NT2/D1 (cell line): Measurements from ENCODE around the gene VSIG10L2.

Experiments
- DNase-seq: peaks from one replicate; pipeline ENCODE4 v3.0.0-alpha.2; 2011; ENCODE audit warnings: low read depth, low spot score
- H3K27me3 ChIP-seq: 2 replicates; pipeline ENCODE4 v1.6.0; 2011; ENCODE audit warnings: mild to moderate bottlenecking; ENCODE audit not compliant: insufficient read length, insufficient read depth
- H3K36me3 ChIP-seq: 2 replicates; pipeline ENCODE4 v1.6.1; 2011; ENCODE audit warnings: mild to moderate bottlenecking, low read length, mixed read lengths; ENCODE audit not compliant: insufficient read depth, insufficient read length
- H3K4me1 ChIP-seq: 2 replicates; pipeline ENCODE4 v1.5.1; 2011; ENCODE audit not compliant: insufficient read depth, insufficient read length
- H3K4me3 ChIP-seq: 2 replicates; pipeline ENCODE4 v1.5.1; 2011; ENCODE audit warnings: low read depth; ENCODE audit not compliant: insufficient read length
- H3K9ac ChIP-seq: 2 replicates; pipeline ENCODE4 v1.6.0; 2011; ENCODE audit warnings: low read depth; ENCODE audit not compliant: insufficient read length
- H3K9me3 ChIP-seq: 2 replicates; pipeline ENCODE4 v1.5.1; 2011; ENCODE audit warnings: mild to moderate bottlenecking, low read length; ENCODE audit not compliant: insufficient read depth
- SUZ12 ChIP-seq: IDR thresholded peaks from 2 replicates; pipeline ENCODE4 v1.6.1; 2011; ENCODE audit not compliant: insufficient read length, insufficient read depth; ENCODE audit errors: extremely low read depth
- YY1 ChIP-seq: IDR thresholded peaks from 2 replicates; pipeline ENCODE4 v1.6.1; 2011; ENCODE audit not compliant: insufficient read length, insufficient read depth
- ZNF274 ChIP-seq: IDR thresholded peaks from 2 replicates; pipeline ENCODE4 v1.6.1; 2011; ENCODE audit warnings: mild to moderate bottlenecking, low read depth, low read length

Gene VSIG10L2

DNA sequence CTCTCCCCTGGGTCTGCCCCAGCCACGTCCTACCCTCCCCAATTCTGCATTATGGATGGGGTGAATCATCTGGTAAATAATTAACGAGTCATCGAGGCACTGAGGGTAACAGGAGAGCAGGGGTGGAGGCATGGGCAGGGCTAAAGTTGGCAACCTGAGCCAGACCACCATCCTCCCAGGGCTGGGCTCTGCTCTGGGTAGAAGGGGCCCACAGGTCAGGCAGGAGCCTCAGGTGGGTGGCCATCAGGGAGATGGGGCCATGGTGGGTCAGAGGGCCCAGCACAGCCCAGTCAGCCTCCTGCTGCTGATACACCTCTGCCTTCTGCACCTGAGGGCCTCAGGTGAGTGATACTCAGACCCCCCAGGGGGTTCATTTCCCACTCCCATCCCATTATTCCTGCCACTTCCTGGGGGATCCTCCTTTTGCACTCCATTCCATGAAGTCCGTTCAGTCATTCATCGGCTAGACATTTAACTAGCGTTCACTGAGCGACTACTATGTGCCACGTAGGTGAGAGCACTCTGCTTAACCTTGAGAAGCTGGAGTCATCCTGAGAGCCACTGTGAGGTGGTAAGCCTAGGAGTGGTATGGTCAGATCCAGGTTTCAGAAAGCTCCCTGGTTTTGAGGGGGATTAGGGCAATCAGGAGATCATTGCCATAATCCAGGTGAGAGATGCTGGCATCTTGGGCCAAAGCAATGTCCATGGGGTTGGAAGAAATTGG lies at the start of gene VSIG10L2:
Gene VSIG10L2, plus strand, starts transcription at position 248 of the 724 bp plus-strand sequence. Its CDS starts 12 bp downstream, at position 260.
- Histone ChIP-seq H3K4me3 (no peak within 1 kb of the TSS), H3K9ac (no peak within 1 kb of the TSS), H3K9me3 (no peaks in the 10 kb centered on the region), H3K27me3 (no peaks in the 10 kb centered on the region), H3K36me3 (no peaks in the 10 kb centered on the region), H3K4me1 (peaks cover 6% of the 10 kb centered on the region)
- no peak for TF ChIP-seq YY1
- no peak for TF ChIP-seq ZNF274
- TF ChIP-seq SUZ12, result no peak
- DNase-seq, result no peak

DNA sequence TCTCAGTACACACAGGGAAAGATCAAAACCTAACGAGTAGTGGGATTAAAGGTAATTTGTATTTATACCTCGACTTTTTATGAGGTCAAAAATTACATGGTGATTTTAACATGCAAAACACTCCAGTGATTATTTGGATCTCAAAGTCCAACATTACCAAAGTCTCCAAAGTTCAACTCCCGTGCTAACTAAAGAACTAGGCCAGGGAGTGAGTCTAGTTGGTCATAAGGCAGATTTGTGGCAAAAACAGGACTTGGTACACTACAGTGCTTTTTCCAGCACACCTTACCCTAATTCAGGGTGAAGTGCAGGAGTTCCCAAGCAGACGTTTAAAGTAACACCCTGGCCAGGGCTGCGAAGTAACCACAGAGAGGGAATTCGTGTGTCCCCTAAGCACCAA lies 44.0 kb upstream of the VSIG10L2 start:
- TF ChIP-seq SUZ12 (no peak), YY1 (no peak), ZNF274 (no peak)
- Histone ChIP-seq H3K4me3 (no peak overlapping the region), H3K9ac (no peak overlapping the region)

DNA sequence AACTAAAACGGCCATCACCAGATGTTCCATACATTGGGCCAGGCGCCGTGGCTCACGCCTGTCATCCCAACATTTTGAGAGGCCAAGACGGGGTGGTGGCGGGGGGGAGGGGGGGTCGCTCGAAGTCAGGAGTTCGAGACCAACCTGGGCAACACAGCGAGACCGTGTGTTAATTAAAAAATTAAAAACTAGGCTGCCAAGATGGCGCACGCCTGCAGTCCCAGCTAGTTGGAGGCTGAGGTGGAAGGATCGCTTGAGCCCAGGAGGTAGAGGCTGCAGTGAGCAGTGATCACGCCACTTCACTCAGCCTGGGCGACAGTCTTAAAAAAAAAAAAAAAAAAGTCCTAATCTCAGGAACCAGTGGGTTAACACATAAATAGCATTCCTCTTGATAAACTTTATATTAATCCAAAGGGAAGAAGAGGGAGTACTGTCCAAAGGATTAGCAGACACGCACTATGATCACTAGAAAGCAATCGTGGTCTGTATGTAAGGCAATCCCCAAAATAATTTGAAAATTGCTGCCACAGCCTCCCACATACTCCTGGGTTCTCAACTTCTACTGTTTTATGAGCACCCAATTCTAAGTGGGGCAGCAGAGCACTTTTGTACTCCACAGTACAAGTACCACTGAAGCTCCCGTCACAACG lies 43.4 kb upstream of the VSIG10L2 start:
- Histone ChIP-seq H3K36me3 (peaks cover 17% of the 10 kb centered on the region), H3K27me3 (peaks cover 12% of the 10 kb centered on the region), H3K9ac (peak overlapping the region; percentile 87), H3K9me3 (peaks cover 6% of the 10 kb centered on the region; the same call in 1 of the 2 replicates), H3K4me3 (peak overlapping the region; percentile 80), H3K4me1 (no peaks in the 10 kb centered on the region)
- no peak for TF ChIP-seq SUZ12
- TF ChIP-seq YY1, result no peak
- no peak for TF ChIP-seq ZNF274
- no peak for DNase-seq

More for the DNA sequence above, 44.0 kb upstream of the VSIG10L2 start:
- H3K4me1 ChIP-seq, result no peaks in the 10 kb centered on the region
- H3K27me3 ChIP-seq, result peaks cover 12% of the 10 kb centered on the region
- peaks cover 17% of the 10 kb centered on the region for H3K36me3 ChIP-seq
- no peak for DNase-seq
- H3K9me3 ChIP-seq, result peaks cover 6% of the 10 kb centered on the region; the same call in 1 of the 2 replicates

DNA sequence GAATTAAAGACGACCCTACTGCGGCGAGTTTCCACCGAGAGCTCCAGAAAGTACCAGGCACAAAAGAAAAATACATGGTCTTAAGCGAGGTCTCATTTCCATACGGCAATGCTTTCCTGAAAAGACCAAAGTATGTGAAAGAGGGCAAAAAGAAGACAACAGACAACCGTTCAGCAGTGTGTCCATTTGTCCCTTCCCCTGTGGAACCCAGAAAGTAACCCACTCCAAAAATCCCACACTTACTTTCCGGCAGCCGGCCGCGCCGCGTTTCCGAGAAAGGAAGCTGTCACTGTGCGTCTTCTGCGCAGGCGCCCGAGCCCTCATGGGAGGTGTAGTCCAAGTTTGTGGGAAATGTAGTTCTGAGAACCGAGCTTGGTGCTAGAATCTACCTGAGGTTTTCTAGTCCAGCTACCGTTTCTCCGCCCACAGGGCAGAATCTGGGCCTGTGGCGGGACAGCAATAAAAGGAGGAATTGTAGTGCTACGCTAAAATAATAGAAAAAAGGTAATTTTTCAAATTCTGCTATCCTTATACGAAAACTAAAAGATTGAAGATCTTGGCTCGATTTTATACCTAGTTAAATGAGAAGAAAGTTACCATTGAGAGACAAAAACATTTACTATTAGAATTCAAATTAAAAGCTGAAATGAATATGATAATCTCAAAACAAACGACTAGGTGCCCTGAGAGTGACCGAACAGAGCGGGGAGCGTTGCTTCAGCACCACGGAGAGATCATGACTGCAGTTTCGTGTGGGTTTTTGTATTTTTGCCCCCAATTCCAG lies 42.7 kb upstream of the VSIG10L2 start, which contains the start of gene PUS3:
Gene PUS3, minus strand, starts transcription at position 280 of the 784 bp plus-strand sequence. CDS start 6,922 bp downstream, outside the sequence.
- DNase-seq, result peak; percentile 70
- H3K27me3 ChIP-seq, result peaks cover 12% of the 10 kb centered on the region
- peak within 1 kb of the TSS; percentile 80 for H3K4me3 ChIP-seq
- no peaks in the 10 kb centered on the region for H3K4me1 ChIP-seq
- H3K9ac ChIP-seq, result peak within 1 kb of the TSS; percentile 87
- TF ChIP-seq SUZ12 (no peak), ZNF274 (no peak)
- H3K36me3 ChIP-seq, result peaks cover 16% of the 10 kb centered on the region
- peaks cover 6% of the 10 kb centered on the region; the same call in 1 of the 2 replicates for H3K9me3 ChIP-seq

DNA sequence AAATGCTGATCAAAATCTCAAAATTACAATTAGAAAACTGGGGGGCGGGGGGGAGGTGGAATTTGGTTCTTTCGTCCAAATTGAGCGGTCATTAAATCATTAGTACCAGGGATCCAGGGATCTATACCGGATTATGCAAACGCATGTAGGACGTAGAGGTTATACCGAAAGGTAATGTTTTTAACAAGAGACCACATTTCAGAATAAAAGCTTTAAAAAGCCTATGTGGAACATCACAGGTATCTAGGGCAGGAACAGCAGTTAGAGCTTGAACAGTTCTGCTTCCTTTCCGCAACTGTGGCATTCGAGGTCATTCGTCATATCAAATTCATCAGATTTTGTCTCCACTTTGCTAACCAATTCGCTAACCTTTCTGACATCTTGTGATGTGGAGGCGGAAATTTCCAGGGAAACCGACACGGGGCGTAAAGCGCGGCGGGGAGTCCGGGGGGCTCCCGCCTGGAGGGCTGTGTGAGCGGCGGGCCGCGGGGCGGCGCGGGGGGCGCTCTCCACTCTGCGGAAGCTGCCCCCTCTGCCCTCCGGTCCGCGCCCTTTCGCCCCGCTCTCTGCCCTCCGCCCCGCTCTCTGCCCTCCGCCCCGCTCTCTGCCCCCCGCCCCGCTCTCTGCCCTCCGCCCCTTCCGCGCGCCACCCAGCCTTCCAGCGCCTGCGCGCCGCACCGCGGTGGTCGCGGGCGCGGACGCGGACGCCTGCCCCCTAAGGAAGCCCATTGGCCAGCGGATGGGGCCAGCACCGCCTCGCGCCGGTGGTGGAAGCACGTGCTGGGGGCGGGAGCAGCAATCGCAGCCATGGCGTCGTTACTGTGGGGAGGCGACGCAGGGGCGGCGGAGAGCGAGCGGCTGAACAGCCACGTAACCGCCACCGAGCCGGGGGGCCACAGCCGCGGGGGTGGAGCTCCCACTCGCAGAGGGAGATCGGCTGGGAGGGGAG lies 41.9 kb upstream of the VSIG10L2 start, which contains the start of gene DDX25:
Gene DDX25, plus strand, starts transcription at position 798 of the 949 bp plus-strand sequence. Its CDS starts 10 bp downstream, at position 808.
- peak; percentile 50 for DNase-seq
- H3K4me3 ChIP-seq, result peak within 1 kb of the TSS; percentile 45

DNA sequence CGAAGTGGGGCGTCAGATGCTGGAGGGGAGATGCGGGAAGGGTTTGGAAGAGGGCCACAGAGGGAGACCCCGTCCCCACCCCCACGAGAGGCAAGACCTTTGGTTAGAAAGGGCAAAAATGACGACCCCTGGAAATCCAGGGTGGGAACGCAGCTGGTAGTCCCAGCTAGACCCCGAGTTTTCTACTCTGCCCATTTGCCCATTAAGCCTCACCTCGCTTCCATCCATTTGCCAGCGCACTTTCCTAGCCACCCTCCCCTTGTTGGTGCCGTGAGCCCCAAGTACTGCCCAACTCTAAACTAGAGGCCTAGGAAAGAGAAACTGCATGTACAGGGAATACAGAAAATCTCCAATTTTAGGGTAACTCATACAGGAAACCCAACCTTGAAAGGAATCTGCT lies 41.2 kb upstream of the VSIG10L2 start:
- Histone ChIP-seq H3K4me1 (no peaks in the 10 kb centered on the region), H3K9me3 (peaks cover 6% of the 10 kb centered on the region; the same call in 1 of the 2 replicates), H3K4me3 (peak overlapping the region; percentile 21), H3K36me3 (peaks cover 8% of the 10 kb centered on the region), H3K27me3 (peaks cover 12% of the 10 kb centered on the region), H3K9ac (no peak overlapping the region)
- TF ChIP-seq YY1 (no peak), SUZ12 (no peak)
- no peak for DNase-seq

More for the DNA sequence above, 41.9 kb upstream of the VSIG10L2 start, which contains the start of gene DDX25:
- peaks cover 14% of the 10 kb centered on the region for H3K36me3 ChIP-seq
- TF ChIP-seq ZNF274 (no peak), SUZ12 (no peak), YY1 (no peak)
- H3K9me3 ChIP-seq, result peaks cover 6% of the 10 kb centered on the region; the same call in 1 of the 2 replicates
- H3K9ac ChIP-seq, result peak within 1 kb of the TSS; percentile 64
- no peaks in the 10 kb centered on the region for H3K4me1 ChIP-seq
- peaks cover 12% of the 10 kb centered on the region for H3K27me3 ChIP-seq
